HG03439 (cell line): ENCODE results near the gene NHERF1.

Source experiments
- ATAC-seq: cut with Tn5 transposase; IDR thresholded peaks from one replicate; pipeline ENCODE4 v1.9.1; 2021; ENCODE audit warnings: mild to moderate bottlenecking, moderate library complexity; ENCODE audit not compliant: unreplicated experiment

NHERF1 gene

DNA sequence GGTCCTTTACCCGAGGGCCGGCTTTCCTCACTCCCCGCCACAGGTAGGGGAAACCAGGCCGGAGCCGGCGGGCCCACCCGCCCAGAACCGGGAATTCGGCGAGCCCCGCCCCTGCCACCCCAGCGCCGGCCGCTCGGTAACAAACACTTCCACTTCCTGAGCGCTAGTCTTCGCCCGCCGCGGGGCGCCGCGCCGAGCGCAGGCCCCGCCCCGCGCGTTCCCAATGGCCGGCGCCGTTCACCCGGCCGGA lies 224 bp upstream of the NHERF1 start:
- no peak for ATAC-seq

DNA sequence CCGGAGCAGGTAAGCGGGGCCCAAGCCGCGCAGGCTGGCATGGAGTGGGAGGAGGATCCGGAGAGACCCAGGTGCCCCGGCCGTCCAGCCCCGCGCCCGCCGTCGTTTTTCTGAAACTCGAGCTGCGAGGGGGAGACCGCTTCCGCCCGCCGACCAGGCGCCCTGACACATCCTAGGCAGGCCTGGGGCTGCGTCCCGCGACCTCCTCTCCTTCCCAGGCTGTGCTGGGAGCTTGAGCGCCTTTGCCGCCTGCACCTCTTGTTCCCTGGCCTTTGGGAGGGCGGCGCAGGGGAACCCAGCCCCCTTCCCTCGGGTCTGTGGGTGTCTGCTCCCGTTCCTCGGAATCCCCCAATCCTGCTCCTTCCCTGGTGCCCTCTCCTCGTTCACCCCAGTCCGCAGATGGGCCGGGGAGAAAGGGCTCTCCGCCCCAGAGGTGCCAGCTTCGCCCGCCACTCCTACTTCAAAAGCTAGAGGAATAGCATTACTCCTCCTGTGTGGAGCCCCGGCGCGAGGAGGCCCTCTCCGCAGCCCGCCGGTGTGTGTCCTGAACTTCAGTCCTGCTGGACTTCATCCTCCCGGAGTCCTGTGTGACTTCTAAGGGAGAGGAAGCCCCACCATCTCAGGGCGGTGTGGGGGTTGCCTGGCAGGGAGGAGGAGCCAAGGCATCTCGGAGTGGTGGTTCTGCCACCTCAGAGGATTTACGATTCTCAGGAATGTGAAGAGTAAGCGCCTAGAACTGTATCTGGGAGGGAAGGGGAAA lies 1.0 kb downstream of the NHERF1 start:
- peak; percentile 4 for ATAC-seq

DNA sequence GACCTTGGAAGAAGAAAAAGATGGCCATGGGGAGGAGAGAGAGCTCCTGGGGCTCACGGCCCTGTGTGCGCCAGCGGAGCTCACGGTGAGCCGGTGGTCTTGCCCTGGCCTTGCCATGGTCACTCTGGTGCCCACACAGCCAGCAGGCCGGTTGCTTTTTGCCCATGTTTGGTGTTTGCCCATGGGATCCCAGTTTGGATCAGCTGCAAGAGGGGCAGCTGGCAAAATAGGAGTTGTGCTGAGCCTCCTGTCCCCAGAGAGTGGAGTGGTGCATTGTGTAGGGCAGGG lies 1.6 kb downstream of the NHERF1 start:
- no peak for ATAC-seq

DNA sequence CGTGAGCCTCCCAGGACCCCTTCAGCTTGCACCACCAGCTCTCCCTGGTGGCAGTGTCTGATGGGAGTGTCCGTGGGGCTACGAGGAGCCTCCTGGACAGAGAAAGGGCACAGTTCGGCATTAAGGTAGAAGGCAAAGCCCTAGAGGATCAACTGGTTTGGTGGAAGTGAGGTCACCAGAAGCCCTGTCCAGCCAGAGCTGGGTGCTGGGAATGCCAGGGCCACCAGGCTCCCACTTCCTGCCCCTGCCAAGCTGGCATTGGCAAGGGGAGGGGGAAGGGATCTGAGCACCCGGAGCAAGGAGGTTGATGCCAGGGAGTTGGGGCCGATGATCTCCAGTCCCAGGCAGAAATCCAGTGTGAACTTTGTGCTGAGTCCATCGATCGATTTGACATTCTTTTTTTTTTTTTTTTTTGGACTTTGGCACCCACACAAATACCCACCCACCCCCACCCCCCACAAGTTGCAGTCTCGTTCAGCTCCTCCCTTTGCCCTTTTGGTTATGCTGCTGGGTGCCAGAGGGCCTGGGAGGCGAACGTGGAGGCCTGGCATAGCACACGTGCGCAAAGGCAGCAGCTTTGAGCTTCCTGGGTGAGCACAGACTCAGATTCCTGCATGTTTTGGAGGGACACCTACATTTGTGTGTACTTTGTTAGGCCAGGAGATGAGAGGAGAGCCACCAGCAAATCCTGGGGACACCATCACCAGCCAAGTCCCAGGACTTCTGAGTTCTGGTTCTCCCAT lies 2.1 kb downstream of the NHERF1 start:
- no peak for ATAC-seq

DNA sequence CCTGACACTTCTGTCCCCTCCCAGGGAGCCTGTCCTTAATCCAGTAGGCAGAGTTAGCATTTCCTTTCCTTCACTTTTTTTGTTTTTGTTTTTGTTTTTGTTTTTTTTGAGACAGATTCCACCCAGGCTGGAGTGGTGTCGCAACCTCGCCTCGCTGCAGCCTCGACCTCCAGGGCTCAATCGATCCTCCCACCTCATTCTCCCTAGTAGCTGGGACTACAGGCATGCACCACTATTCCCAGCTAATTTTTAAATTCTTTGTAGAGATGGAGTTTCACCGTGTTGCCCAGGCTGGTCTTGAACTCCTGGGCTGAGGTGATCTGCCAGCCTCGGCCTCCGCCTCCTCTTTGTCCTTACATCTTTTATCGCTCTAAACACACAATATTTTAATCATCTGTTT lies 4.0 kb downstream of the NHERF1 start:
- ATAC-seq, result no peak

DNA sequence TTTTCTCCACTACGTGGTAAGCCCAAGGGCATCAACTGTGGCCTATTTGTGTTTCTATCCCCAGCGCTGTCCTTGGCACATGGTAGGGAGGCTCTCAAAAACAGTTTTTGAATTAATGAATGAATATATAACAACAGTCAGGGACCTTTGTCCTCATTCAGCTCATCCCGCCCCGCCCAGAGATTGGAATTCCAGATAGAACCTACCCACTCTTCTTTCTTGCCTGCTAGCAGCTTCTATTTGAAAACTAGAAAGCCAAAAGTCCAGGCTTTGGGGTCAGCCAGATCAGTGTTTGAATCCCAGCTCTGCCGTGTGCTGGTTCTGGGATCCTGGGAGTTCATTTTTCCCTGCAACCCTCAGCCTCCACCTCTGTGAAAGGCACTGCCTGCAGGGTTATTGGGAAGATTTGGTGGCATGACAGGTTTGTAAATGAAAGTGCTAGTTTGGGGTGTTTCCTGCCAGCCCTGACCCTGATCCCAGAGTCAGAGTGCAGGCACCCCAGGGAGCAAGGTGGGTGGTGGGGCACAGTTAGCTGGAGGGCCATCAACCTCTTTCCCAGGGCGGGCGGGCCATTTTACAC lies 4.5 kb downstream of the NHERF1 start:
- no peak for ATAC-seq

DNA sequence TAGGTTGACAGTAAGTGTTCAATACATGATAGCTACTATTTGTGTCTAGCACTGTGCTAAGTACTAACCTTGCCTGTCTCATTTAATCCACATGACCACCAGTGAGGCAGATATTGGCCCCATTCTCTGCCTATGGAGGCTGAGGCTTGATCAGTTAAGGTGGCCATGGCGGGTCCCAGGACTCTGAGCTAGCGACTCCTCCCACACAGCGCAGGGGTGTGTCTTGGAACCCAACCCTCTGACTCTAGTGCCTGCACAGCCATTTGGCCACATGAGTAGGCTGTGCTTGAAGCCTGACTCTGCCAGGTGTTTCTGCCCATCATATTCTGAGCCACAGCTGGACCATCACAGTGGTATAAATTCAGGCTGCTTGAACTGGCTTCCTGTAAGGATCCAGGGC lies 6.4 kb downstream of the NHERF1 start:
- no peak for ATAC-seq

DNA sequence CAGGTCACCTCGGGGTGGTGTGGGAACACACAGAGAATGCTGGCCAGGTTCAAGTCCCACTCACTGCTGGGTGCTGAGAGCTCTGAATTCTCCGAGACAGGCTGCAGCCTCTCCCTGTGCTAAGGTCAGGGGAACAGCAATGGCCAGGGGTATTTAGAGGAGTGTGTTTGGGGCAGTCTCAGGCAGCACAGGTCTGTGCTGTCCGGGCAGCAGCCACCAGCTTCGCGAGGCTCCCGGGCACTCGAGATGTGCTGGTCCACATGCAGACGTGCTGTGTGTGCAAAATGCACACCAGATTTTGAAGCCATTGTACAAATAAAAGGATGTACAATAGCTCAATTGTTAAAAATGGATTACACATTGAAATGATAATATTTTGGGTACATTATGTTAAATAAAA lies 7.1 kb downstream of the NHERF1 start:
- ATAC-seq, result no peak

DNA sequence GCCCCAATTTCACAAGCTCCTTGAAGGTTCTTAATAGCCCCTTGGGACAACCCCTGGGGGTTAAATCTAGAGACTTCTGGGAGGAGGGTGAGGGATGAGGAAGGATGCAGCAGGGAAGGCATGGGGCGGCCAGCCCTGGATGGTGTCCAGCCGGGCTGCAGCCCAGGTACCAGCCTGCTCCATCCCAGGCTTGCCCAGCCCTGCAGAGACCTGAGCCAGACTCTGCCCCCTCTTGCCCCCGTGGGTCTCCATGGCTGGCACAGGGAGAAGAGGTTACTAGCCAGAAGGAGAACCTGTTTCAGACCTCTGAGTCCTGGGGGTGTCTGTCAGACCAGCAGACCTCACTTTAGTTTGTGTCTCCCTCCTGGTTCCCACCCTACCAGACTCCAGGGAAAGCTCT lies 8.5 kb downstream of the NHERF1 start:
- ATAC-seq, result no peak

DNA sequence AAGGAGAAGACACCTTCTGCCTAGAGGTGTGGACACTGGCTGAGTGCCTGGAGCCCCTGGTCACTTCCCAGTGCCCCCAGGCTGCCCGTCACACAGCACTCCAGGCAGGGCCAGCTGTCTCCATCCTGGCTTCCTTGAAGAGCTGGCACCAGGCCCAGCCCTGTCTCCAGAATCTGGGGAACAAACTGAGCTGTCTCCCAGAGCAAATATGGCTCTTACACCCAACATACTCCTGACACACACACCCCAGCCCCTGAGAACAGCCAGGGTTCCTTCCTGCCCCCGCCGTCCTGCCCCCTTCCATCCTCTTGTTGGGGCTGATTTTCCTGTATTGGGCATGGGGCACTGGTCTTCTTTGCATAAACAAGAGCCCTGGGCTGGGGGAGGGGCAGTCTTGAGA lies 9.1 kb downstream of the NHERF1 start:
- no peak for ATAC-seq

DNA sequence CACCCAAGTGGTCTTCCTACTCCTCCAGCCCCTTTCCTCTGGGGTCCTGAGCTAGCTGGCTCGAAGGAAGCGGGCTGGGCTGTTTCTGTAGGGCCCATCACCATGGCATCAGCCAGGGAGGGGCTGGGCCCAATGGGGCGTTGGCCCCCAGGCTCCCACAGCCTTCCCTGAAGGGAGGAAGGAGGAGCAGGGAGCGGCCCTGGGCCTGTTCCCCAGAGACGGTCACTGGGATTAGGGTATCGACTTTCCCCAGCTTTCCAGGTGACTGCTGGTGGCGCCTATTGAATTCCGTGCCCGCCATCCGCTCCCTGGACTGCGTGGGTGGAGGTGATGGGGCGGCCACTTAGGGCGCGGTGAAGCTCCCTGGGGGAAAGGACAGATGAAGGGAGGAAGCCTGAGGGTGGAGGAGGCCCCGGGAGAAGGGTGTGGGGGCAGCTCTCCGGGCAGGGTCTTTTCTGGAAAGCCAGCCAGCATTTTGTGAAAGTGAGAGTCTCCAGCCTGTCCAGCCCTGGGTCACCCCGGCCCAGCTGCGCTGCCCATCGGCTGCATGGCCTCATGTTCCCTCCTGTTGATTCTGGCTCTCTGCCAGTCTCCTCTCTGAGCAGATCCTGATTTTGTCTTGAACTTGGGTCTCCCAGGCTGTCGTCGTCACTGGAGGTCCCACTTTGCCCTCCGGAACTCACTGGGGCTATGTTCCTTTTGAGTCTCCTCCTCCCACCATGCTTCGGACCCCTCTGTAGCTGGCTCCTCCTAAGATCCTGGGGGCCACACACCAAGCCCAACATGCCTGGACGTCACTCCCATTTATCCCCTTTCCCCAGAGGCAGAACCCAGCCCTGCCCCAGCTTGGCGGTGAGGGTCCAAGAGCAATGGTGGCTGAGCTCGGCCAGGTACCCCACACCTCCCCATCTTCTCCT lies 9.8 kb downstream of the NHERF1 start:
- ATAC-seq, result no peak

DNA sequence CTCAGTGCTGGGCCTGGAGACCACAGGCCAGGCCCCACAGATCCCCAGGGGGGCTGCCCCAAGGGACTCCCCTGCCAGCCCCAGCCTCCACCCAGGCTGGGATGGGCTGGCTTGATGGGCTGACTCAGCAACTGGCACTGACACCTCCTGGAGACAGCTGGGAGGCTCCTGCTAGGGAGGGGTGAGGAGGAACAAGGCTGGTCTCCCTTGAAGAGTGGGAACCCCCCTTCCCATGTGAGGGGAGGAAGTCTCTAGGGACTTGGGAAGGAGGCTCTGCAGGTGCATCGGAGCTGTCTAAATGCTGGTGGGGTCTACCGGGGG lies 10.4 kb downstream of the NHERF1 start:
- ATAC-seq, result no peak

DNA sequence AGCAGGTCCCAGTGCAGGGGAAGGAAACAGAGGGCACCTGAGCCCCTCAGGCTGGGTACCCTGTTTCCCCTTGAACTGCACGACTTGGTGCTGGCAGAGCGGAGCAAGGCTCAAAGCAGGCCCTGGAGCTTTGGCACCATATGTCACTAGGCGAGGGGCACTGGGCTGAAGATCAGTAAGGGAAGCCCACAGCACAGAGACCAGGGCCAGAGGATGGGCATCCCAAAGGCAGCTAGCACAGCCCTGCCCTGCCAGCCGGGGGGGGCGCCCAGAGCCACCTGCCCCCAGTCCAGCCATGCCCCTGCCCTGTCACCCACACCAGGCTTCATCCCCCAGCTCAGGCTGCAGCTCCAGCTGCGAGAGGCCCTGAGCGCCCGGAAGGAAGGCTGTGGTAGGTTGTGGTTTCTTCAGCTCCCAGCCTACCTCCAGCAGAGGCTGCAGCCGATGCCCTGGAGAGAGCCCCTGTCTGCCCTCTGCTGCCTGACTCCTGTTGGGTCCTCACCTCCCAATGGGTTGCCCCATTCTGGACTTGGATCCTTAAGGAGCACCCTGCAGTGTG lies 10.9 kb downstream of the NHERF1 start:
- no peak for ATAC-seq

DNA sequence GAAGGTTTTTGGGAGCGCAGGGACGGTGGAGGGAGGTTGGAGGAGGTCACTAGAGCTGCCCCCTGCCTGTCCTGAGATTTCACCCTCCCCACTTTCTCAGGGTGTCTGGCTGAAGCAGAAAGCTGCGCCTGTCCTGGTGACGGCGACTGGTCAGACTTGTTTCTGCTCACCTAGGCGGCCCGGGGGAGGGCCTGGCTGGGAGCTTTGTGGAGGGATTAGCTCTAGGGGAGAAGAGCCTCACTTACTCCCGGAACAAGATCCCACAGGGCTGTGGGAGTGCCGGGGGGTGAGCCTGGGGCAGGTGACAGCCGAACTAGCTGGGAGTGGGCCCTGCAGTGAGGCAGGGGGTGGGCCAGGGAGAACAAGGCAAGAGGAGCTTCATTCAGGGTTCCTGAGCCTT lies 11.5 kb downstream of the NHERF1 start:
- no peak for ATAC-seq

DNA sequence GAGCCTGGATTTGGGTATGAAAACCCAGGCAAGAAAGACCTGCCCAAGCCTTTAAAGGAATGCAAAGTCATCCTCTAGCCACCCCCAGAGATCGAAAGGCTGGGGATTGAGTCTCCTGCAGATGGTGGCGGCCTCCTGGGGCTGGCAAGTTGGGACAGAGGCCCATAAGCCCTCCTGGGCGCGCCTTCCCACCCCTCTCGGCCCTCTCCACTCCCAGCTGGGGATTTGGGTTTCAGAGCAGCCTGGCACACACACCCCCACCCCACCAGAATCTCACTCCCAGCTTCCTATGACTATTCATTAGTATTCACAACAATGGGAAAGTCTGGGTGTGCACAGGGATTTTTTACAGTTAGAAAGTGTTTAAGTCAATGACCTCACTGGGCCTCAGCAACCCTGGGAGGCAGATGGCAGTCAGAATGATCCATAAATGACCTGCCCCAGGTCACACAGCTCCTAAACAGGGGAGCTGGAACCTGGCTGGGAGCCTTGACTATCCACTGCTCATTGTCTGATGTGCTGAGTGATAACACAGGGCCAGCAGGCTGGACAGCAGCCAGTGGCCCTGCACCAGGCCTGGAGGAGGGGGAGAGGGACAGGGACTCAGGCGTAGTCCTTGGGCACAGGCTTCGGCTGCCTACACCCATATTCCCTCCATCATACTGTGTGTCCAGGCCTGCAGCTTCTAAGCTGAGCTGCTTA lies 12.1 kb downstream of the NHERF1 start:
- ATAC-seq, result no peak

DNA sequence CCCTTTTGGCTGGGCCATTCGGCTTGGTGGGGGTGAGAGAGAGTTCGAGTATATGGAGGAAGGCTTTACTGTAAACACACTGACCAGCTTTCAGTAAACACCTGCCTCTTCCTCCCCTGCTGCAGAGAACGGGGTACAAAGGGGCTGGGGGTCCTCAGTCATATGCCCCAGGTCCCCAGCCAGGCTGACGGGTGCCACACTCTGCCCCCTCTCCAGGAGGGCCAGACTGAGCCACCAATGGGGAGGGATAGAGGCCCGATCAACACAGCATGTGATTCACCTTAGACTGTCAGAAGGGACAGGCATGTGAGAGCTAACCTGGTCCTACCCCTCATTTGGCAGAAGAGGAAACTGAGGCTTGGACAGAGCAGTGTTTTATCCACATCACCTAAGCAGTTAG lies 13.0 kb downstream of the NHERF1 start:
- ATAC-seq, result no peak

DNA sequence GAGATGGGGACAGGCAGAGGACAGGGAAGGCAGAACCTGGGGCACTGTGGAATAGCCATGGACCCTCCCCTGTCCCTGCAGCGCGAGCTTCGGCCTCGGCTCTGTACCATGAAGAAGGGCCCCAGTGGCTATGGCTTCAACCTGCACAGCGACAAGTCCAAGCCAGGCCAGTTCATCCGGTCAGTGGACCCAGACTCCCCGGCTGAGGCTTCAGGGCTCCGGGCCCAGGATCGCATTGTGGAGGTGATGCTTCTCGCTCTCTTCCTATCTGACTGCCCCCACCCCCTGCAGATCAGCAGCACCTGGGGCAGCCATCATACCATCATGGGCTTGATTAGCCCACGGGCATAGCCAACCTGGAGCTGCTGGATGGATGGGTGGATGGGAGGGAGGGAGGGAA lies 13.5 kb downstream of the NHERF1 start:
- no peak for ATAC-seq

DNA sequence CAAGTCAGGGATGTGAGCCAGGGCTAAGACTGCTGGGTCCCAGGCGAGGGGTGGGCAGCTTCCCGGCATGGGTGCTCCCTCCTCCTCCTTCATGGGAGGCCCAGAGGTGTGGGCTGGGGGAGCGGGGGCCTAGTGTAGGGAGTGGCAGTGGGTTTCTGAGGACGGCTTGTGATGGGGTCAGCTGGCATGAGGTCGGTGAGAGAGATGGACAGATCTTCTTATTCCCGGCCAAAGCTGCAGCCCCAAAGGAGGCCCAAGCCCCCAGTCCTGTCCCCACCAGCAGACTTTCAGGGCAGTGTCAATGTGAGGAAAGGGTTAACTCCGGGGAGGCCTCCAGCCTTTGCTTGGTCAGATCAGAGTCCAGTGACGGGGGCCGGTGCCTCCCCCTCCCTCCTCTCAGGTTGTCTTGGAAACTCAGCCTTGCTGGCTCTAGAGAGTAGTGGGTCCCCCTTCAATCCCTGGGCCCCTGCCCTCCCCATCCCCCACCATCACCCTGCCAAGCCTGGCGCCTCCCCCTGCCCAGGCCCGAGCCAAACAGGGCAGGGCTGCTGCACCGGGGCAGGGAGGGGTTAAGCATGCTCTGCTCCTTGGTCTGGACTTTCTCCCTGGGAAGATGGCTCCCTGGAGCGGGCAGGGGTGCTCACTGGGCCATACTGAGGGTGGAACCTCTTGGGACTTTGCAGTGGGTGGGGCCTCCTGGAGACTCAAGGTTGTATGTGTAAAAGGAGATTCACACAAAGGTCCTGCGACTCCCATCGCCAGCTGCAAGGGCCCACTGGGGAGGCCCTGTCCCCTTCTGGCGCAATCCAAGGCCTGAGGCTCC lies 15.3 kb downstream of the NHERF1 start:
- ATAC-seq, result no peak

DNA sequence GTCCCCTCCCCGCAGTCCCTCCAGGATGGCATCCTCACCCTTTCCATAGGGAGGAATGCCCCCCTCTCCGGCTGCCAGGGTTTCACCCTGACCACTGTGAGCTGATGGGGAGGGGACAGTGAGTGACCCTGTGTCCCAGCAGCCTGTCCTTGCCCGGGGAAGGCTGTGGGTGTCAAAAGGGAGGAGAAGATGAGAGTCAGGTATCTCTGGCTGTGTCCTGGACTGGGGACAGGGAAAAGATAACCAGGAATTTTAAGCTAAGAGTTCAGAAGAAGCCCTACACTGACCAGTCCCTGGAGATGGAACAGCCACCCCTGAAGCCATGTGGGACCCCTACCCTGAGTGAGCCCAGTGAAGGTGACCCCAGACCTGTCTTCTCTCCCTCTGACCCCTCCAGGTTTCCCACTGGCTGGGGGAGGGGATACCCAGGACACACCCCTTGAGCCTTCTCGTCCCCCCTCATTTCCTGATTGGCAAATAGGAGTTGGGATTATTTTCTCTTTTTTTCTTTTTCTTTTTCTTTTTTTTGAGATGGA lies 16.4 kb downstream of the NHERF1 start:
- ATAC-seq, result no peak

DNA sequence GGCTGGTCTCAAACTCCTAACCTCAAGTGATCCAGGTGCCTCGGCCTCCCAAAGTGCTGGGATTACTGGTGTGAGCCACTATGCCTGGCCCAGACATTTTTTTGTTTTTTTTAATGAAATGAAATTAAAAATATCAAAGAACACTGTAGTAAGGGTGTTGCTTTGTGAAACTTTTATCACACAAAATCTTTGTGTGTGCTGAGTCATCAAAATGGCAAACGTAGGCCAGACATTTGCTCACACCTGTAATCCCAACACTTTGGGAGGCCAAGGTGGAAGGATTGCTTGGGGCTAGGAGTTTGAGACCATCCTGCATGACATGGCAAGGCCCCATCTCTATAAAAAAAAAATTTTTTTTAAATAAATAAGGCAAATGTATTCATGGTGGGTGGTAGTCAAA lies 18.0 kb downstream of the NHERF1 start:
- no peak for ATAC-seq
